GM12891 (cell line): ENCODE results near the gene ZBTB12.
A peak's percentile ranks its signal among the peaks of the same experiment; 100 is the strongest.
"Not testable (repeated sequence)": the region's sequence is repeated elsewhere in the genome, so short reads cannot be mapped to it uniquely, and the experiment has no call there.

Experiments
- DNase-seq: peaks from one replicate; pipeline ENCODE4 v3.0.0; 2011; ENCODE audit warnings: low spot score; ENCODE audit not compliant: insufficient read length
- FAIRE-seq: peaks from 2 replicates; lab custom pipeline; 2011; peaks lifted over from hg19 to GRCh38; lab: Jason Lieb, UNC
- PAX5 ChIP-seq: IDR thresholded peaks from 2 replicates; pipeline ENCODE4 v1.6.1; 2011; ENCODE audit warnings: low read length, moderate library complexity, mild to moderate bottlenecking; ENCODE audit not compliant: insufficient read depth, severe bottlenecking
- POLR2A ChIP-seq: IDR thresholded peaks from 2 replicates; pipeline ENCODE4 v1.6.1; 2011; ENCODE audit warnings: low read depth, low read length, control low read depth
- POLR2AphosphoS5 ChIP-seq: IDR thresholded peaks from 2 replicates; pipeline ENCODE4 v1.6.1; 2011; ENCODE audit warnings: low read depth, low read length, control low read depth
- POU2F2 ChIP-seq: IDR thresholded peaks from 2 replicates; pipeline ENCODE4 v1.6.1; 2011; ENCODE audit warnings: low read depth, mild to moderate bottlenecking, control low read depth, low read length, moderate library complexity
- SPI1 ChIP-seq: IDR thresholded peaks from 2 replicates; pipeline ENCODE4 v1.6.1; 2011; ENCODE audit warnings: low read depth, low read length, control low read depth
- TAF1 ChIP-seq: IDR thresholded peaks from 2 replicates; pipeline ENCODE4 v1.6.1; 2011; ENCODE audit warnings: low read depth, low read length, control low read depth

ZBTB12 gene

DNA sequence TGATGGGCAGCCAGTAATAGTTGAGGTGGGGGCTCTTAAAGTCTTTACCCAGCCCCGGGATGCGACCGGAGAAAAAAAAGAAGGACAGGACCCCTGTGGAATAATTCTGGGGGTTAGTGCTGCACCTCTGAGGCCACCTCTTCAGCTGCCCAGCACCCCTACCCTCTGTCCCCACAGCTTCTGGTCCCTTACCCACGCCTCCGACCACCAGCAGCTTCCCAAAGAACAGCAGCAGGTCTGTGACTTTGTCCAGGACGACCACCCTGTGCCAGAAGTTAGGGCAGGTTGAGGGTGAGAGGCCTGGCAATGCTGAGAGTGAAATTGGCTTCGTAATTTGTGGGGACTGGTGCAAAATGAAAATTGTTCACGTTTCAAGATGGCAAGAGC lies 37.1 kb downstream of the ZBTB12 start:
- no peak for TF ChIP-seq POLR2A
- TF ChIP-seq POLR2AphosphoS5: no peak
- no peak for TF ChIP-seq SPI1
- TF ChIP-seq POU2F2: no peak
- no peak for TF ChIP-seq PAX5
- TF ChIP-seq TAF1: no peak
- DNase-seq: no peak
- no peak for FAIRE-seq

GRCh38 chr6:31864123-31864562 lies 37.7 kb downstream of the ZBTB12 start:
- not testable (repeated sequence) for DNase-seq, FAIRE-seq

GRCh38 chr6:31862344-31863235 lies 39.3 kb downstream of the ZBTB12 start, which contains the start of gene NEU1:
NEU1 (minus strand) TSS chr6:31862821; CDS start chr6:31862776, 45 bp downstream.
- DNase-seq (peak; percentile 98), FAIRE-seq (peak; percentile 96)
- TF ChIP-seq PAX5 (no peak), SPI1 (no peak), POLR2A (peak; percentile 98), POU2F2 (peak; percentile 86), TAF1 (peak; percentile 94), POLR2AphosphoS5 (peak; percentile 98)

DNA sequence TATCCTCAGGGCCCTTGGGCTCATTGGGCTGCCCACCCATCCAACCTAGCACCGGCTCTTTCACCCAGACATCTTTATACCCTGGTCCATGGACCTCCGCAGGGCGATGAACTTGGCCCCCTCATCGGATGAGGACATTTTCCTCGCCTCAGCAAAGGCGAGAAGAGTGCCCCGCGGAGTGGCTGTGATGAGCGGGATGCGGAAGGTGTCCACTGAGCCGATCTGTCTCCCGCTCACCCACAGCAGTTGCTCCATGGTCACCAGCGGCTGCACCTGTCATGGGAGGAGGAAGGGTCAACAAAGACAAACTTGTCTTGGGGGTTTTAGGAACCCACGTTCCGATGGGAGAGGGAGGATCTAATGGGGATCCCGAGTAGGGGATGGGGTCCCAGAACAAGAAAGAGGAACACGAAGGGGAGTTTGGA lies 40.0 kb downstream of the ZBTB12 start:
- no peak for FAIRE-seq
- DNase-seq: no peak
- TF ChIP-seq TAF1: no peak
- no peak for TF ChIP-seq POU2F2
- TF ChIP-seq POLR2A: no peak
- no peak for TF ChIP-seq POLR2AphosphoS5
- no peak for TF ChIP-seq PAX5
- no peak for TF ChIP-seq SPI1

DNA sequence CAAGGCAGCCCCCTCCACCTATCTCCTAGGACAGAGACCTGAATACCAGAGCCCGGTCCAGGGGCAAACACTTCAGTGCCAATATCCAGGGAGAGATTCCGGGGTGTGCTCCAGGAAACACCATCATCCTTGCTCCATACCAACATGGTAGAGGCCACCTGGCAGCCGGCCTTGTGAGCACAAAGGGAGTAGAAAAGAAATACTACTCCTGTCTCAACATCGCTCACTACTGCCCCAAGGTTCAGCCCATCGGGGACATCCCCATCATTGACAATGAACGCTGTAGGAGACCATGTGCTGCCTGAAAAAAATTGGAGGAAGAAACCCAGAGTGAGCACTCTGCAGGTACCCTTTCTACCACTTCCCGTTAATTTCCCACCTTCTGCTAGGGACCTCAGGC lies 40.7 kb downstream of the ZBTB12 start:
- DNase-seq: no peak
- no peak for TF ChIP-seq POU2F2
- TF ChIP-seq POLR2AphosphoS5: no peak
- TF ChIP-seq PAX5: no peak
- no peak for TF ChIP-seq TAF1
- no peak for TF ChIP-seq SPI1
- no peak for TF ChIP-seq POLR2A
- no peak for FAIRE-seq

DNA sequence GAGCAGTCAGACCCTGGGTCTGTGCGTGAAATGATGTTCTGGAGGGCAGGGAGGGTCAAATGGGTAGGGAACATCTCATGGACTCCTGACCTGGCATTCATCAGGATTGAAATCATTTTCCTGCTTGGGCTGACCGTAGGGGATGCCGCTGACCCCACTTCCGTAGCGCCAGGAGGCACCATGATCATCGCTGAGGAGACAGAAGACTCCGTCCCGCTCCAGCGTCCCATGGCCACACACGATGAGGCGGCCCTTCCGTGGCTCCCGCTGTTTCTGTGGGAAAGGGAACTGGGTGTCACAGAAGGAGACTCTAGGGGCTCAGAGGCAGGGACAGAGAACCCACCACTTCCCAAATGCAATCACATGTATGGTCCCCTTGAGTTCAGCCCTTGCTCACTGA lies 41.5 kb downstream of the ZBTB12 start:
- FAIRE-seq (no peak), DNase-seq (no peak)
- TF ChIP-seq SPI1 (no peak), TAF1 (no peak), PAX5 (no peak)

DNA sequence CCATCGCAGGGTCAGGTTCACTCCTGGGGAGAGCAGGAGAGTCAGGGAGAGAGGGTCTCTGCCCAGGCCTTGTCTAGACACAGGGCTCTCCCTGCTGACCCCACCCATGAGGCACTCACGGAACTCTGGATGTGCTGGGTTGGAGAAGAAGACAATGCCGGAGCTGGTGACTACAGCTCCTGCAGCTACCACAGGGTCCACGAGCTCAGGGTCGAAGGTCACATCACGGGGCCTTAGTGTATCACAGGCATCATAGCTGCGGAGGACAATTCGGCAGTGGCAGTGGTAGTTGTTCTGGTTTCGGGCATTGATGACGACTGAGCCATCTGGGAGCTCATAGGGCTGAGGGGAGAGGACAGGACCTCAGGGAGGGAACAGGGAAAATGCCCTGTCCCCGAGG lies 42.0 kb downstream of the ZBTB12 start:
- TF ChIP-seq POU2F2: 0 out of 2 replicates have a peak, but pooled peaks have one; percentile 23
- no peak for TF ChIP-seq SPI1
- no peak for FAIRE-seq
- no peak for DNase-seq

GRCh38 chr6:31858707-31859106 lies 43.2 kb downstream of the ZBTB12 start:
- no peak for TF ChIP-seq TAF1
- no peak for TF ChIP-seq POLR2AphosphoS5
- no peak for TF ChIP-seq POU2F2
- TF ChIP-seq PAX5: no peak
- no peak for TF ChIP-seq SPI1
- no peak for TF ChIP-seq POLR2A
- DNase-seq: no peak
- FAIRE-seq: no peak

DNA sequence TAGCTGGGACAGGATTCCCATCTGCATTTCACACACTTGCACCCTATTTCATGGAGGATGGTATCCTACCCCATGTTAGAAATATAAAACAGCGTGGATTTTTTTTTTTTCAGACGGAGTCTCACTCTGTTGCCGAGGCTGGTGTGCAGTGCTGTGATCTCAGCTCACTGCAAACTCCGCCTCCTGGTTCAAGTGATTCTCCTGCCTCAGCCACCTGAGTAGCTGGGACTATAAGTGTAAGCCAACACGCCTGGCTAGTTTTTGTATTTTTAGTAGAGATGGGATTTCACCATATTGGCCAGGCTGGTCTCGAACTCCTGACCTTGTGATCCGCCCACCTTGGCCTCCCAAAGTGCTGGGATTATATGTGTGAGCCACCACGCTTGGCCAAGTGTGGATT lies 44.1 kb downstream of the ZBTB12 start:
- not testable (repeated sequence) for DNase-seq, FAIRE-seq

- DNase-seq, FAIRE-seq: not testable (repeated sequence)
Observed at GRCh38 chr6:31851980-31852718, 49.7 kb downstream of the ZBTB12 start.

- TF ChIP-seq SPI1 (no peak), POU2F2 (no peak), TAF1 (no peak), POLR2AphosphoS5 (no peak), PAX5 (no peak), POLR2A (no peak)
- no peak for DNase-seq
- FAIRE-seq: no peak
Observed at GRCh38 chr6:31851485-31851832, 50.4 kb downstream of the ZBTB12 start.
